ACC112 (cell line): Measurements from ENCODE around the gene PFN3.

Experiments used
- H2AFZ ChIP-seq: fragments of 200-600 bp; sonication (generic); one replicate; pipeline ENCODE4 v1.6.0; 2017; ENCODE audit warnings: antibody characterized with exemption, low read length; ENCODE audit not compliant: unreplicated experiment
- H3K27ac ChIP-seq: fragments of 200-600 bp; sonication (generic); 2 replicates; pipeline ENCODE4 v1.5.1; 2014; ENCODE audit warnings: low read depth, mild to moderate bottlenecking, antibody characterized with exemption, low read length, moderate library complexity
- H3K27me3 ChIP-seq: fragments of 200-600 bp; sonication (generic); 2 replicates; pipeline ENCODE4 v1.6.1; 2014; ENCODE audit warnings: mild to moderate bottlenecking, antibody characterized with exemption, low read length, moderate library complexity, mixed read lengths; ENCODE audit not compliant: insufficient read depth
- H3K36me3 ChIP-seq: fragments of 200-600 bp; sonication (generic); 2 replicates; pipeline ENCODE4 v1.6.1; 2016; ENCODE audit warnings: mild to moderate bottlenecking, antibody characterized with exemption, low read length, moderate library complexity, mixed read lengths; ENCODE audit not compliant: insufficient read depth
- H3K4me1 ChIP-seq: fragments of 200-600 bp; sonication (generic); one replicate; pipeline ENCODE4 v1.6.1; 2016; ENCODE audit warnings: low read length, mixed read lengths; ENCODE audit not compliant: insufficient read depth, unreplicated experiment, control insufficient read depth
- H3K4me3 ChIP-seq: fragments of 200-600 bp; sonication (generic); 2 replicates; pipeline ENCODE4 v1.5.1; 2014; ENCODE audit warnings: mild to moderate bottlenecking, low read depth, low read length
- H3K79me2 ChIP-seq: fragments of 200-600 bp; sonication (generic); one replicate; pipeline ENCODE4 v1.6.0; 2016; ENCODE audit warnings: low read length; ENCODE audit not compliant: control insufficient read depth, unreplicated experiment, insufficient read depth

Gene PFN3

GRCh38 chr5:177399997-177400868 is at the start of gene PFN3:
Gene PFN3, minus strand, starts transcription at chr5:177400661. Its CDS starts 85 bp downstream, at chr5:177400576.
- H3K27ac ChIP-seq: no peak within 1 kb of the TSS
- peaks cover 8% of the 10 kb centered on the region for H3K4me1 ChIP-seq
- H3K79me2 ChIP-seq: no peaks in the 10 kb centered on the region
- H3K4me3 ChIP-seq: peak within 1 kb of the TSS; percentile 22; the same call in 1 of the 2 replicates
- no peak within 1 kb of the TSS for H2AFZ ChIP-seq
- H3K36me3 ChIP-seq: no peaks in the 10 kb centered on the region
- peaks cover 40% of the 10 kb centered on the region for H3K27me3 ChIP-seq

GRCh38 chr5:177449140-177450061 is 48.9 kb upstream of the PFN3 start:
- Histone ChIP-seq H3K4me1 (peaks cover 17% of the 10 kb centered on the region), H3K79me2 (peaks cover 8% of the 10 kb centered on the region), H3K27ac (no peak overlapping the region), H2AFZ (no peak overlapping the region), H3K36me3 (no peaks in the 10 kb centered on the region), H3K27me3 (no peaks in the 10 kb centered on the region), H3K4me3 (no peak overlapping the region)

- Histone ChIP-seq H3K4me1 (peaks cover 11% of the 10 kb centered on the region), H3K4me3 (peak overlapping the region; percentile 95), H3K36me3 (no peaks in the 10 kb centered on the region), H3K79me2 (peaks cover 8% of the 10 kb centered on the region), H3K27ac (peak overlapping the region; percentile 91), H3K27me3 (no peaks in the 10 kb centered on the region), H2AFZ (no peak overlapping the region)
Measured at GRCh38 chr5:177448244-177448950, 47.9 kb upstream of the PFN3 start.

GRCh38 chr5:177447611-177448243 is 47.3 kb upstream of the PFN3 start:
- H3K27me3 ChIP-seq: no peaks in the 10 kb centered on the region
- no peak overlapping the region for H2AFZ ChIP-seq
- peaks cover 8% of the 10 kb centered on the region for H3K79me2 ChIP-seq
- peak overlapping the region; percentile 91 for H3K27ac ChIP-seq
- H3K4me3 ChIP-seq: peak overlapping the region; percentile 95
- H3K4me1 ChIP-seq: peaks cover 11% of the 10 kb centered on the region
- H3K36me3 ChIP-seq: no peaks in the 10 kb centered on the region

GRCh38 chr5:177447066-177447610 is 46.7 kb upstream of the PFN3 start:
- H3K27me3 ChIP-seq: no peaks in the 10 kb centered on the region
- H3K27ac ChIP-seq: peak overlapping the region; percentile 91
- H3K79me2 ChIP-seq: peaks cover 8% of the 10 kb centered on the region
- H3K4me1 ChIP-seq: peaks cover 11% of the 10 kb centered on the region
- H3K4me3 ChIP-seq: peak overlapping the region; percentile 95
- H3K36me3 ChIP-seq: no peaks in the 10 kb centered on the region
- H2AFZ ChIP-seq: peak overlapping the region; percentile 79

- Histone ChIP-seq H2AFZ (peak within 1 kb of the TSS; percentile 79), H3K4me1 (peaks cover 11% of the 10 kb centered on the region), H3K27me3 (no peaks in the 10 kb centered on the region), H3K79me2 (peaks cover 8% of the 10 kb centered on the region), H3K36me3 (no peaks in the 10 kb centered on the region), H3K4me3 (peak within 1 kb of the TSS; percentile 95), H3K27ac (peak within 1 kb of the TSS; percentile 91)
Measured at GRCh38 chr5:177446200-177447065, 46.0 kb upstream of the PFN3 start, which contains the start of gene PRR7. Gene PRR7, plus strand, starts transcription at chr5:177446814. Its CDS starts 8,254 bp downstream, at chr5:177455068.

- no peak overlapping the region for H3K27ac ChIP-seq
- H3K4me3 ChIP-seq: peak overlapping the region; percentile 95
- peaks cover 11% of the 10 kb centered on the region for H3K4me1 ChIP-seq
- H3K36me3 ChIP-seq: no peaks in the 10 kb centered on the region
- no peak overlapping the region for H2AFZ ChIP-seq
- H3K79me2 ChIP-seq: peaks cover 8% of the 10 kb centered on the region
- H3K27me3 ChIP-seq: no peaks in the 10 kb centered on the region
Measured at GRCh38 chr5:177445917-177446199, 45.4 kb upstream of the PFN3 start.

- H3K4me1 ChIP-seq: peaks cover 11% of the 10 kb centered on the region
- no peaks in the 10 kb centered on the region for H3K27me3 ChIP-seq
- peaks cover 8% of the 10 kb centered on the region for H3K79me2 ChIP-seq
- no peak overlapping the region for H2AFZ ChIP-seq
- no peak overlapping the region for H3K27ac ChIP-seq
- H3K4me3 ChIP-seq: no peak overlapping the region; the same call in 1 of the 2 replicates
- no peaks in the 10 kb centered on the region for H3K36me3 ChIP-seq
Measured at GRCh38 chr5:177445052-177445916, 44.8 kb upstream of the PFN3 start.
